Esophagus (tissue), 2 donors: ENCODE data around the gene P2RY8. TPM values are rescaled to one million over a fixed set of nuclear protein-coding genes. Genes with fewer than 3 reads are reported as not detected.
"Not testable (repeated sequence)": the region's sequence is repeated elsewhere in the genome, so short reads cannot be mapped to it uniquely, and the experiment has no call there.

Source experiments
- H3K27ac ChIP-seq, 2 donors: one replicate each; pipeline ENCODE4 v1.5.1; 2013; ENCODE audit warnings: low read depth in 2 of 2, mild to moderate bottlenecking in 2 of 2, inconsistent platforms in 1 of 2, low read length in 1 of 2, moderate library complexity in 1 of 2
- H3K27me3 ChIP-seq, 2 donors: one replicate each; pipeline ENCODE4 v1.6.1; 2013; ENCODE audit warnings: low read length in 2 of 2, control low read depth in 1 of 2, mild to moderate bottlenecking in 1 of 2; ENCODE audit not compliant: insufficient read depth in 2 of 2, control insufficient read depth in 1 of 2
- H3K36me3 ChIP-seq, 2 donors: one replicate each; pipeline ENCODE4 v1.6.1; 2013; ENCODE audit warnings: low read length in 1 of 2; ENCODE audit not compliant: control insufficient read depth in 2 of 2, insufficient read depth in 2 of 2
- H3K4me1 ChIP-seq, 2 donors: one replicate each; pipeline ENCODE4 v1.6.1; 2013; ENCODE audit warnings: low read length in 1 of 2; ENCODE audit not compliant: control insufficient read depth in 2 of 2, insufficient read depth in 2 of 2
- H3K4me3 ChIP-seq, 2 donors: one replicate each; pipeline ENCODE4 v1.5.1; 2013; ENCODE audit warnings: low read length in 2 of 2, mild to moderate bottlenecking in 2 of 2, low read depth in 1 of 2, moderate library complexity in 1 of 2
- H3K9me3 ChIP-seq, 2 donors: one replicate each; pipeline ENCODE4 v1.6.1; 2013; ENCODE audit warnings: mild to moderate bottlenecking in 2 of 2, low read depth in 1 of 2, low read length in 1 of 2, moderate library complexity in 1 of 2; ENCODE audit not compliant: control insufficient read depth in 2 of 2, insufficient read depth in 1 of 2
- WGBS, 2 donors: extraction: QIAGEN DNeasy Blood & Tissue Kit; methylation state at CpG; one replicate each; pipeline ENCODE4 v1.1.7; 2013; 5-methylcytosine and 5-hydroxymethylcytosine counted together
- polyA plus RNA-seq, 2 donors: library from polyadenylated mRNA; stranded (reverse); fragments of 200-250 nt; gene quantifications; one replicate each; pipeline ENCODE4 v1.2.3, GENCODE V29; 2013
- donor health status: healthy with polysubstance abuse.
- donor health status: Bipolar disorder and iron deficiency.

The P2RY8 gene
- polyA plus RNA-seq, 2 donors, result 0.24 TPM

DNA sequence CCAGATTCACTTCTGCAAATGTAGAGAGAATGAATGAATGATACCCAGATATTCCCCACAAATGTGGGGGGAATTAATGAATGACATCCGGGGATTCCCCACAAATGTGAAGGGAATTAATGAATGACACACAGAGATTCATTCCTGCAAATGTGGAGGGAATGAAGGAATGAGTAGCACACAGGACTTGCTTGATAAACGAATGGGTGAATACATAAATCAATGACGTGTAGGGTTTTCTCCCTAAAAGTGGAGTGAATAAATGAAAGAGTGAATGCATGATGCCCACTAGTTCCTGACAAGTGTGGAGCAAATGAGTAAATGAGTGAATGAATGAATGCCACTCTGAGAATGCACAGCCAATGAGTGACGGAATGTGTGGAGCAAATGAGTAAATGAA is 45.7 kb downstream of the P2RY8 start:
- H3K36me3 ChIP-seq, result not testable (repeated sequence)

DNA sequence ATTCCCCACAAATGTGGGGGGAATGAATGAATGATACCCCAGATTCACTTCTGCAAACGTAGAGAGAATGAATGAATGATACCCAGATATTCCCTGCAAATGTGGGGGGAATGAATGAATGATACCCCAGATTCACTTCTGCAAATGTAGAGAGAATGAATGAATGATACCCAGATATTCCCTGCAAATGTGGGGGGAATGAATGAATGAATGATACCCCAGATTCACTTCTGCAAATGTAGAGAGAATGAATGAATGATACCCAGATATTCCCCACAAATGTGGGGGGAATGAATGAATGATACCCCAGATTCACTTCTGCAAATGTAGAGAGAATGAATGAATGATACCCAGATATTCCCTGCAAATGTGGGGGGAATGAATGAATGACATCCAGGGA is 46.3 kb downstream of the P2RY8 start:
- H3K4me1 ChIP-seq, H3K36me3 ChIP-seq, H3K4me3 ChIP-seq, H3K27me3 ChIP-seq, H3K9me3 ChIP-seq, H3K27ac ChIP-seq: not testable (repeated sequence)
- WGBS, 2 donors, result 95 to 100% methylated on average over 1 of the region's 1 CpG

More for the DNA sequence above, 45.7 kb downstream of the P2RY8 start:
- not testable (repeated sequence) for H3K27ac ChIP-seq, H3K4me3 ChIP-seq, H3K4me1 ChIP-seq, H3K27me3 ChIP-seq, H3K9me3 ChIP-seq
- WGBS, 2 donors, result 96 to 97% methylated on average over 4 of the region's 4 CpGs

DNA sequence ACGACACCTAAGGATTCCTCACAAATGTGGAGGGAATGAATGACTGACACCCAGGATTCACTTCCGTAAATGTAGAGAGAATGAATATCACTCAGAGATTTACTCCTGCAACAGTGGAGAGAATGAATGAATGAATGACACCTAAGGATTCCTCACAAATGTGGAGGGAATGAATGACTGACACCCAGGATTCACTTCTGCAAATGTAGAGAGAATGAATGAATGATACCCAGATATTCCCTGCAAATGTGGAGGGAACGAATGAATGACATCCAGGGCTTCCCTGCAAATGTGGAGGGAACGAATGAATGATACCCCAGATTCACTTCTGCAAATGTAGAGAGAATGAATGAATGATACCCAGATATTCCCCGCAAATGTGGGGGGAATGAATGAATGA is 47.6 kb downstream of the P2RY8 start:
- H3K4me3 ChIP-seq, H3K27me3 ChIP-seq, H3K4me1 ChIP-seq, H3K36me3 ChIP-seq, H3K27ac ChIP-seq, H3K9me3 ChIP-seq: not testable (repeated sequence)
- 90 to 92% methylated on average over 4 to 5 of the region's 5 CpGs for WGBS, 2 donors

DNA sequence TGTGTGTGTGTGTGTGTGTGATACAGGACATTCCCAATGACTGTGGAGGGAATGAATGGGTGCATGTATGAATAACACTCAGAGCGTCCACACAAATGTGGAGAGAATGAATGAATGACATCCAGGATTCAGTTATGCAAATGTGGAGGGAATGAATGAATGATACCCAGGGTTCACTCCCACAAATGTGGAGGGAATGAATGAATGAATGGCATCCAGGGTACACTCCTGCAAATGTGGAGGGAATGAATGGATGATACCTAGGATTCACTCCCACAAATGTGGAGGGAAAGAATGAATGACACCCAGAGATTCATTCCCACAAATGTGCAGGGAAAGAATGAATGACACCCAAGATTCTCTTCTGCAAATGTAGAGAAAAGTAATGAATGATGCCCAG is 48.2 kb downstream of the P2RY8 start:
- H3K4me3 ChIP-seq, result no peak overlapping the region
- H3K27me3 ChIP-seq, result no peaks in the 10 kb centered on the region
- H3K36me3 ChIP-seq, result no peaks in the 10 kb centered on the region
- H3K27ac ChIP-seq, result no peak overlapping the region
- H3K9me3 ChIP-seq, result peaks cover 0 to 8% of the 10 kb centered on the region in 2 donors
- WGBS, 2 donors, result 85 to 96% methylated on average over 1 of the region's 1 CpG
- no peaks in the 10 kb centered on the region for H3K4me1 ChIP-seq

DNA sequence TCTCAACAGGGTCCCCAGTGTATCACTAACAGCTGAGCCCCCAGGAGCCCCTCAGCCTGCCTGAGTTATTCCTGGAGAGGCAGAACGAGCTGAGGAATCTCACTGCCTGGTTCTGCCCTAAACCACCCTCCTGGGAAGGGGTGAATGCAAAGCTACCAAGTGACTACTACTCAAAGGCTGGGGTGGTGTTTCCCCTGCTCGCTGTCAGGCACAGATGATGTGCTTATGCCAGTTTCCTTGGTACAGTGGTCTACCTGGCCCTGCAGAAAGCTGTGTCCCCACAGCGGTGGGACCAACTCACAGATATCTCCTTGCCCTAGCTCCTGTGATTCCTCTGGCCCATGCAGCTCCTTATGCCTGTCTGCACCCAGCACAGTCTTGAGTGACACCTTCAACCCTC is 48.8 kb downstream of the P2RY8 start:
- peaks cover 0 to 8% of the 10 kb centered on the region in 2 donors for H3K9me3 ChIP-seq
- no peak overlapping the region for H3K4me3 ChIP-seq
- no peaks in the 10 kb centered on the region for H3K27me3 ChIP-seq
- no peak overlapping the region for H3K27ac ChIP-seq
- no peaks in the 10 kb centered on the region for H3K4me1 ChIP-seq
- H3K36me3 ChIP-seq, result no peaks in the 10 kb centered on the region
- 85 to 93% methylated on average over 3 of the region's 3 CpGs for WGBS, 2 donors

DNA sequence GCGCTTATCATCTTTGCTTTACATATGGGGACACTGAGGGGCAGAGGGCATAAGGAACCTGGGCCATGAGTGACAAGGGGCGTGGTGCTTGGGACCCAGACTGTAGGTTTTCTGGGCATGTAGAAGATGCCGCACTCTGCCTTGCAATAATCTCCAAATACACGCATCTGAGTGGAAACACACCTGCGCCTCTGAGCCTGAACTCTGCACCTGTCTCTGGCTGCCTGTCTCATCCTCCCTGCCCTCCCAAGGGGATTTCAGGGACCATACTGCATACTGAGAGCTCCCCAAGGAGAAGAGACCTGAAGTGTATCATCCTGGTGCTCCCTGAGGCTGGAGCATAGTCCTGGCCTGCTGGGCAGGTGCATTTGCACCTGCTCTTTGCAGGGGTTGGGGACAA is 49.6 kb downstream of the P2RY8 start:
- H3K4me3 ChIP-seq, result no peak overlapping the region
- 84 to 90% methylated on average over 5 of the region's 5 CpGs for WGBS, 2 donors
- no peaks in the 10 kb centered on the region for H3K4me1 ChIP-seq
- H3K27me3 ChIP-seq, result no peaks in the 10 kb centered on the region
- peaks cover 0 to 8% of the 10 kb centered on the region in 2 donors for H3K9me3 ChIP-seq
- H3K27ac ChIP-seq, result no peak overlapping the region
- H3K36me3 ChIP-seq, result no peaks in the 10 kb centered on the region

DNA sequence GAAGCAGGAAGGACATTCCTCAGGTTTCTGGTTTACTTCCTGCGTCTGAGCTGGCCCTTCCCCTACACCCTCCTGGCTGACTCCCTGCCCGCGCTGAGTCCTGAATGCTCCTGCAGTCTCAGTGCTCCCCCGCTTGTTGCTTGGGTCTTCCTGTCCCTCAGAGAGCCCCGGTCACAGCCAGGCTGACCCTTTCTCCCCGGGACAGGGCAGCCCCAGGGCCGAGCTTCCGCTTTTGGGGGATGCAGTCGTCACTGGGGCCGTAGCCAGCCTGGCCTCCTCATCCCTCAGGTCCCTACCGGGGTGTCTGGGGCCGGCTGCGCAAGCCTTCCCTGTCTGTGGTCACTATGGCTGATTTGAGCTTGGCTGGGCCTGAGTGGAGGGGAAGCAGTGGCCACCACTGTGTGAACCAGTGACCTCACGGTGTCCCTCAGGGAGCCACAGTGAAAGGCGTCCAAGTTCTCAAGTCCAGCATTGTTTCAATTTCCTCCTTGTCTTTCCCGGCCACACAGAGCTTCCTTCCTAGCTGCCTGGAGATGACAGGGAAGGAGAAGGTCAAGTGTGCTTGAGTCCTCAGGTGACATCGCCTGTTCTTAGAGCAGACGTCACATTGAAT is 50.1 kb downstream of the P2RY8 start:
- no peak overlapping the region for H3K4me3 ChIP-seq
- peaks cover 0 to 8% of the 10 kb centered on the region in 2 donors for H3K9me3 ChIP-seq
- no peaks in the 10 kb centered on the region for H3K36me3 ChIP-seq
- whole genome bisulfite sequencing, 2 donors, result 68 to 72% methylated on average over 18 of the region's 18 CpGs
- no peaks in the 10 kb centered on the region for H3K27me3 ChIP-seq
- no peaks in the 10 kb centered on the region for H3K4me1 ChIP-seq
- H3K27ac ChIP-seq, result peak overlapping the region in 1 of 2 donors; percentile 9

DNA sequence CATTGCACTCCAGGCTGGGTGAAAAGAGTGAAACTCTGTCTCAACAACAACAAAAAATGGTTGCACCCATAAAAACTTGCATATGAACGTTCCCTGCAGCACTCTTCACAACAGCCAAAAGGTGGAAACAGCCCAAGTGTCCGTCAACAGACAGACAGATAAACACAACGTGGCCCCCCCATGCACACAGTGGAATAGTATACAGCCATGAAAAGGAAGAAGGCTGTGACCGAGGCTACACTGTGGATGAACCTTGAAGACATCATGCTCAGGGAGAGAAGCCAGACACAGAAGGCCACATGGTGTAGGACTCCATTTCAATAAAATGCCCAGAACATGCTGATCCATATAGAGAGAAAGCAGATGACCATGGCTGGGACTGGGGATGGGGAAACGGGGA is 50.8 kb downstream of the P2RY8 start:
- Histone ChIP-seq H3K9me3 (peaks cover 0 to 8% of the 10 kb centered on the region in 2 donors), H3K27ac (no peak overlapping the region), H3K27me3 (no peaks in the 10 kb centered on the region), H3K4me3 (no peak overlapping the region), H3K4me1 (no peaks in the 10 kb centered on the region), H3K36me3 (no peaks in the 10 kb centered on the region)
- 85 to 86% methylated on average over 5 of the region's 5 CpGs for WGBS, 2 donors

DNA sequence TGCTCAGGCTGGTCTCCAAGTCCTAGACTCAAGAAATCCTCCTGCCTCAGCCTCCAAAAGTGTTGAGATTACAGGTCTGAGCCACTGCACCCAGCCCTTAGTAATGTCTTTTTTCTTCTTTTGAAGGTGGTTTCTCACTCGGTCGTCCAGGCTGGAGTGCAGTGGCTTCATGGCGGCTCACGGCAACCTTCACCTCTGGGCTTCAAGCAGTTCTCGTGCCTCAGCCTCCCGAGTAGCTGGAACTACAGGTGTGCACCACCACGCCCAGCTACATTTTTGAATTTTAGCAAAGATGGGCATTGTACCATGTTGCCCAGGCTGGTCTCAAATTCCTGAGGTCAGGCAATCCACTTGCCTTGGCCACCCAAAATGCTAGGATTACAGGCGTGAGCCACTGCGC is 52.0 kb downstream of the P2RY8 start:
- H3K4me1 ChIP-seq, result no peaks in the 10 kb centered on the region
- no peak overlapping the region for H3K4me3 ChIP-seq
- no peaks in the 10 kb centered on the region for H3K27me3 ChIP-seq
- H3K27ac ChIP-seq, result no peak overlapping the region
- peaks cover 0 to 8% of the 10 kb centered on the region in 2 donors for H3K9me3 ChIP-seq
- no peaks in the 10 kb centered on the region for H3K36me3 ChIP-seq
- 91 to 94% methylated on average over 9 of the region's 9 CpGs for WGBS, 2 donors

DNA sequence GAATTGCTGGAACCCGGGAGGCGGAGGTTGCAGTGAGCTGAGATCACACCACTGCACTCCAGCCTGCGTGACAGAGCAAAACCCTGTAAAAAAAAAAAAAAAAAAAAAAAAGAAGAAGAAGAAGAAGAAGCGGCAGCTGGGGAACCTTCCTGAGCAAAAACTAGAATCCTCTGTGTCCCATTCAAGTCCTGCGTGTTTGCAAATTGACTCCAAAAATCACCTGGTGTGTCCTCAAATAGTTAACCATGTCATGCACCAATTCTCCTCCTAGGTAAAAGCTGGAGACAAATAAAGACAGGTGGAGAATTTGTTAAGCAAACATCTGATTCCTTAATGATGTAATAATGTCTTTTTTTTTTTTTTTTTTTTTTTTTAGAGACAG is 52.4 kb downstream of the P2RY8 start:
- Histone ChIP-seq H3K27me3 (no peaks in the 10 kb centered on the region), H3K9me3 (peaks cover 0 to 8% of the 10 kb centered on the region in 2 donors), H3K4me3 (no peak overlapping the region), H3K27ac (no peak overlapping the region), H3K4me1 (no peaks in the 10 kb centered on the region), H3K36me3 (no peaks in the 10 kb centered on the region)
- WGBS, 2 donors, result 79 to 87% methylated on average over 5 of the region's 5 CpGs
